T-helper 1 cell treated with Interleukin-12 subunit alpha and Interleukin-12 subunit beta and Interleukin-4 antibody, amounts not matched to agents 30 μg/mL and 1 μg/mL, for 36 hours (primary cell): Measurements from ENCODE around the gene CPOX.
A peak's percentile ranks its signal among the peaks of the same experiment; 100 is the strongest.
"Not testable (repeated sequence)": the region's sequence is repeated elsewhere in the genome, so short reads cannot be mapped to it uniquely, and the experiment has no call there.

Experiments
- H3K27ac Mint-ChIP-seq: one replicate; pipeline ENCODE4 v1.8.0; 2021; ENCODE audit warnings: mild to moderate bottlenecking, mixed read lengths
- H3K27me3 Mint-ChIP-seq: one replicate; pipeline ENCODE4 v1.8.0; 2021; ENCODE audit warnings: low read depth, mixed read lengths
- H3K36me3 Mint-ChIP-seq: one replicate; pipeline ENCODE4 v1.8.0; 2021; ENCODE audit warnings: low read depth, mixed read lengths
- H3K4me1 Mint-ChIP-seq: one replicate; pipeline ENCODE4 v1.8.0; 2021; ENCODE audit warnings: low read depth, mixed read lengths
- H3K4me3 Mint-ChIP-seq: one replicate; pipeline ENCODE4 v1.8.0; 2021; ENCODE audit warnings: mild to moderate bottlenecking, moderate library complexity, mixed read lengths
- H3K9me3 Mint-ChIP-seq: one replicate; pipeline ENCODE4 v1.8.0; 2021; ENCODE audit warnings: mixed read lengths

CPOX gene

DNA sequence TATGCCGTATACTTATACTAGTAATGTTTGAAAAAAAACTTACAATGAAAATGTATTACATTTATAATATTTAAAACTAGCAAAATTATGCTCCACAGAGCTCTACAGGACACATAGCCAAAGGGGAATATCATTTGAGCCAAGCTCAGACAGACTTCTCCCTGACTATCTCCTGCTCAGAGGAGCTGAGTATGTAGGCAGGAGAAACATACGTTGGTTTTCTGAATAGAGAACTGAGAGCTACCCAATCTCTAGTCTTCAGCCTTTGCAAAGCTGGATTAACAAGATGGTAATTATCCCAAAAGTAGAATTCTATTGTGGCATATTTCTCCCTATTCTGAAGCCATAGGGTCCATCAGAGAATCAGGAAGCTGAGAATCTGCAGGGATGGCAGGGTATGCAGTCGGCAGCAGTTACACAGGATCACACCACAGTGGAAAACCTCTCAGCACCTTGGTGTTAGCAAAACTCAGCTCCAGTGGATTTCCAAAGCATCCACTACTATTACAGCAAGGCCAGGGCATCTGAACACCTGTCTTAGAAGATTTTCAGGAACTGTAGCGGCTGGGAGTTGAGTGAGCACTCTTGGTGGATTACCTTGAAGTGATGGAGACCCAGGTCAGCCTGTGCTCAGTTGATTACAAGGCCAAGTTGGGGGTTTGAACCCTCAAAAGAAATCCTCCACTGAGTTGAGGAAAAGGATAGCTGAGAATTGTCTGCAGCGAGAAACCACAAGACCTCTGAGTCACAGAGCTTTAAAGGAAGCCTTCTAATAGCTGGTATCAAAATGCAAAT is 31.5 kb downstream of the CPOX start:
- Mint-ChIP-seq H3K27ac (peak overlapping the region; percentile 85), H3K4me1 (peaks cover 71% of the 10 kb centered on the region), H3K4me3 (peak overlapping the region; percentile 14)

DNA sequence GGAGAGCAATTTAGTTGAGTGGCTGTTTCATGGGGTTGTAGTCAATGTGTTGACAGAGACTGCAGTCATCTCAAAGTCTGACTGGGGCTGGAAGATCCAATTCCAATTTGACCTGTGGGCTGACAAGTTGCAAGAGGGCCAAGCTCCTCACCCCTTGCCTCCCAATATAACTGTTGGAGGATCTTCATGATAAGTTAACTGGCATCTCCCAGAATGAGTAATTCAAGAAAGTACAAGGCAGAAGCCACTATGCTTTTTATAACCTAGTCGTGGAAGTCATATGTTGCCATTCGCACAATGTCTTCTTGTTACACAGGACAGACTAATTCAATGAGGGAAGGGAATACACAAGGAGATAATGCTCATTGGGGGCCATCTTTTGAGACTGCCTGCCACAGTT is 32.5 kb downstream of the CPOX start:
- Mint-ChIP-seq H3K4me1 (peaks cover 73% of the 10 kb centered on the region), H3K27me3 (no peaks in the 10 kb centered on the region), H3K27ac (peak overlapping the region; percentile 47)

More for the DNA sequence above, 31.5 kb downstream of the CPOX start:
- Mint-ChIP-seq H3K27me3 (no peaks in the 10 kb centered on the region), H3K9me3 (no peaks in the 10 kb centered on the region), H3K36me3 (peaks cover 24% of the 10 kb centered on the region)

GRCh38 chr3:98559769-98560168 is 33.6 kb downstream of the CPOX start:
- Mint-ChIP-seq H3K36me3 (peaks cover 26% of the 10 kb centered on the region), H3K4me1 (peaks cover 69% of the 10 kb centered on the region)
- not testable (repeated sequence) for H3K4me3 Mint-ChIP-seq, H3K27me3 Mint-ChIP-seq, H3K27ac Mint-ChIP-seq, H3K9me3 Mint-ChIP-seq

More for the DNA sequence above, 32.5 kb downstream of the CPOX start:
- Mint-ChIP-seq H3K36me3 (peaks cover 22% of the 10 kb centered on the region), H3K9me3 (no peaks in the 10 kb centered on the region), H3K4me3 (peak overlapping the region; percentile 14)

- peaks cover 67% of the 10 kb centered on the region for H3K4me1 Mint-ChIP-seq
- H3K27me3 Mint-ChIP-seq, result no peaks in the 10 kb centered on the region
- H3K27ac Mint-ChIP-seq, result peak overlapping the region; percentile 98
- peaks cover 30% of the 10 kb centered on the region for H3K36me3 Mint-ChIP-seq
- H3K9me3 Mint-ChIP-seq, result no peaks in the 10 kb centered on the region
- H3K4me3 Mint-ChIP-seq, result peak overlapping the region; percentile 76
These were observed 35.1 kb downstream of the CPOX start for GRCh38 chr3:98558100-98558827.

GRCh38 chr3:98557324-98558010 is 35.9 kb downstream of the CPOX start:
- Mint-ChIP-seq H3K9me3 (no peaks in the 10 kb centered on the region), H3K27me3 (no peaks in the 10 kb centered on the region), H3K4me3 (peak overlapping the region; percentile 83), H3K27ac (peak overlapping the region; percentile 98), H3K4me1 (peaks cover 69% of the 10 kb centered on the region), H3K36me3 (peaks cover 31% of the 10 kb centered on the region)

DNA sequence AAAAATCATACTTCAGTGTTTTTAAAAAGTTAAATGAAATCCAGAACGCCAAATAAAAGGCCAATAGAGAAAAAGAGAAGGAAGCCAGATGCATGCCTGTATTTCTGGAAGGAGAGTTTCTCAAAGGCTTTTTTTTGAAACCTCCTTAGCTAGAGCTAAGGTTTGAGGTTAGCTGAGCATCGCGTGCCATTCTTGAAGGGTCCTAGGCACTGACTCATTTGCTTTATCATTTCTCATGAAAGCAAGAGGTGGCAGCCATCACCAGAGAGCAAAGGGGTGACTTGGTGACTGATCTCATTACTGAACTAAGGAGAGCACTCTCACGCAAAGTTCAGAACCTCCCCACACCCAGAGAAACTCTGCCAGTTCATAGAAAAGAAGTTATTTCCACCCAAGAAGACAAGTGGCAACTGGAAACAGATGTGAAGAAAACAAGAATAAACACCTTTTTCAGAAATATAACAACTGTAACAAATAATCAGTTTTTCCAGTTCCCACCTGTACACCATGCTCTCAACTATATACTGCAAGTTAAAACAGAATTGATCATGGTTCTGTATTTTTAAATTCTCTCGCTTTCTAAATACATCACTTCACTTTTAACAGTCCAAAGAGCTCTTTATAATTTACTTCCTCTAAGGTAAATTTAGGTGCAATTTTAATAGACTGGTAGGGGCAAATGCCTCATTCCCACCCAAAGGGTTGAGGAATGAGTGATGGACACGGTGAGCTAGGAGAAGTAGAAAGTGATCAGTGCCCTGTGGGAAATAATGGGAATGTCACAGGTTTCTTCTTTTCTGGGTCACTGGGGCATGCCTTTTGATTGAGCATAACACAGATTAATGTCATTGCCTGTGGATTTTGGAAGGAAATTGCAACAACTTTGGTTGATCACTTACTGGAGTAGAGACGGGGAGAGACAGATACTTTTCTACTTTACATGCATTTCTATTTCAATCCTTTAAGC is 37.0 kb downstream of the CPOX start:
- no peaks in the 10 kb centered on the region for H3K27me3 Mint-ChIP-seq
- peak overlapping the region; percentile 83 for H3K4me3 Mint-ChIP-seq
- H3K9me3 Mint-ChIP-seq, result no peaks in the 10 kb centered on the region
- peaks cover 74% of the 10 kb centered on the region for H3K4me1 Mint-ChIP-seq
- peaks cover 37% of the 10 kb centered on the region for H3K36me3 Mint-ChIP-seq
- peak overlapping the region; percentile 98 for H3K27ac Mint-ChIP-seq

DNA sequence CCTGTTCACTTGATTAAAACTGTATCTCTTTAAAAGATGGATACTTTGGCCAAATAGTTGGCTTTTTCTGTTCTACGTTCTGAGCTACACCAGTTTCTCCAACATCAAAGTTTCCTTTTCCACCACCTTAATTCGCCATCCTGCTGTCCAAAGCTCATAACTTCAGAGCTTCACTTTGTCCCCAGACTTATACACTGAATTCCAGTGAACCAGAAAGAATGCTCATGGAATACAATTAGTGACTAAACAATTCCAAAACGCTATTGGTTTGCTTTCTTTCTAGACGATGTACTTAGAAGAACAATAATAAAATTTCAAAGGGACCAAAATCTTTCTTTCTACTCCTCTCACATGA is 38.4 kb downstream of the CPOX start:
- Mint-ChIP-seq H3K27me3 (no peaks in the 10 kb centered on the region), H3K36me3 (peaks cover 40% of the 10 kb centered on the region), H3K27ac (peak overlapping the region; percentile 98), H3K9me3 (peaks cover 6% of the 10 kb centered on the region), H3K4me3 (peak overlapping the region; percentile 83), H3K4me1 (peaks cover 77% of the 10 kb centered on the region)

- H3K4me3 Mint-ChIP-seq, result peak overlapping the region; percentile 83
These were observed 38.8 kb downstream of the CPOX start for GRCh38 chr3:98554580-98554979.

GRCh38 chr3:98553753-98554152 is 39.7 kb downstream of the CPOX start:
- Mint-ChIP-seq H3K4me3 (peak overlapping the region; percentile 82), H3K27ac (peak overlapping the region; percentile 98), H3K4me1 (peaks cover 78% of the 10 kb centered on the region), H3K36me3 (peaks cover 36% of the 10 kb centered on the region), H3K27me3 (no peaks in the 10 kb centered on the region), H3K9me3 (peaks cover 6% of the 10 kb centered on the region)

More at GRCh38 chr3:98554580-98554979, 38.8 kb downstream of the CPOX start:
- Mint-ChIP-seq H3K4me1 (peaks cover 81% of the 10 kb centered on the region), H3K27ac (peak overlapping the region; percentile 98), H3K27me3 (no peaks in the 10 kb centered on the region), H3K36me3 (peaks cover 41% of the 10 kb centered on the region), H3K9me3 (peaks cover 6% of the 10 kb centered on the region)

DNA sequence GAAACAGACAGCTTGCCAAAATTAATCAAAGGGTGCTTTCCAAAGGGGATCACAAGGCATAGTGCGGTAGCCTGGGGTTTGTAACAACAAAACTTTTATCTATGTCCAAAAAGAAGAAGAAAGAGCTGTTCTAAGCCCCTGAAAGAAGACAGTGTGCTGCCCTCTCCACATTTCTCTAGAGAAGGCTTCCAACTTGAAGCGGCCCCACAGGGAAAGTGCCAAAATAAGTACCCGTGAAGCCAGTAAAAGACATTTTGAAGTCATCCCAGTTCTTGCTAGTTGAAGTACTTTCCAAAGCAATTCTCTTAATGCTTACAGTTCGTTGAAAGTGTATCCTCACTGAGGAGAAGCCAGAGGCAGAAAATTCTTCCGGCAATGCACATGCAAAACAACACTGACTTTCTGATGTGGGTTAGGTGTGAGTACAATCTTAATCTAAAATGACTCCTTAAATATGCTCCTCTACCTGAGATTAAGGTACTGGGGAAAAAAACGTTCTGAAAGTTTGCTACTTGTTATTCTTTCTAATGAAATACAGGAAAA is 40.3 kb downstream of the CPOX start:
- Mint-ChIP-seq H3K4me3 (peak overlapping the region; percentile 82), H3K9me3 (peaks cover 6% of the 10 kb centered on the region), H3K27me3 (no peaks in the 10 kb centered on the region), H3K36me3 (peaks cover 36% of the 10 kb centered on the region), H3K4me1 (peaks cover 78% of the 10 kb centered on the region), H3K27ac (peak overlapping the region; percentile 98)

DNA sequence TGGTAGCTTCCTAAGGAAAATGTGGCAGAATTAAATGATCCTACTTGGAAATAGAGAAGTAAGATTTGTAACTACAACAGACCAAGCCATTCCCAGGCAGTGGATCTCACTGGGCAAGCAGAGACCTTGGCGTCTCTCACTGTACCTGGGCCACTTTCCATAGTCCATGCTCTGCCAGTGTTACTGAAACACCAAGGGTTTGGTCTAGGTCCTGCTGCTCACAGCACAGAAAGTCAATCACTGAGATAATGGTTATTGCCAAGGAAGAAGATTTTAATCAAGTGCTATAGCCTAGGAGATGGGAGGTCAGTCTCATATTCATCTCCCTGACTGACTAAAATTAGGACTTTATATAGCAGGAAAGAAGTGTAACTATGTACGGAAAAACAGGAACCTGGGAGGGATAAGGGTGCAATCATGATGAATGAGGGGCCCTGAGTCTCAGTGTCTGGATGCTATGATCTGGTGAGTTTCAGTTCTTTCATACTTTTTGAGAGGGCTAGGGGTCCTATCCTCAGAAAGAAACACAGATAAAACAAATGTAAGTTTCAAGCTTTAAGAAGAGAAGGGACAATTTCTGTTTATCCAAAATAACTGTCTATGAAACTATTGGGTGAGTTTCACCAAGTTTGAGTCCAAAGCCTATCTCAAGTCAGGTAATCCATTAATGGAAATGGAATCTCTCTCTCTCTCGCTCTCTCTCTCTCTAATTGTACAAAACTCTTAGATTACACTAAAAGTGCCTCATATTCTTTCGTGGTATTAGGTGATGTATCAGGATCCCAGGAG is 41.0 kb downstream of the CPOX start:
- peaks cover 6% of the 10 kb centered on the region for H3K9me3 Mint-ChIP-seq
- H3K4me3 Mint-ChIP-seq, result peak overlapping the region; percentile 82
- peak overlapping the region; percentile 98 for H3K27ac Mint-ChIP-seq
- peaks cover 37% of the 10 kb centered on the region for H3K36me3 Mint-ChIP-seq
- no peaks in the 10 kb centered on the region for H3K27me3 Mint-ChIP-seq
- peaks cover 75% of the 10 kb centered on the region for H3K4me1 Mint-ChIP-seq

- peak overlapping the region; percentile 82 for H3K4me3 Mint-ChIP-seq
- H3K27ac Mint-ChIP-seq, result peak overlapping the region; percentile 98
- peaks cover 6% of the 10 kb centered on the region for H3K9me3 Mint-ChIP-seq
- H3K27me3 Mint-ChIP-seq, result no peaks in the 10 kb centered on the region
- H3K4me1 Mint-ChIP-seq, result peaks cover 72% of the 10 kb centered on the region
- peaks cover 37% of the 10 kb centered on the region for H3K36me3 Mint-ChIP-seq
These were observed 41.7 kb downstream of the CPOX start for GRCh38 chr3:98551754-98552153.

GRCh38 chr3:98551236-98551635 is 42.2 kb downstream of the CPOX start:
- no peaks in the 10 kb centered on the region for H3K27me3 Mint-ChIP-seq
- H3K4me1 Mint-ChIP-seq, result peaks cover 70% of the 10 kb centered on the region
- H3K9me3 Mint-ChIP-seq, result peaks cover 6% of the 10 kb centered on the region
- peak overlapping the region; percentile 50 for H3K27ac Mint-ChIP-seq
- peak overlapping the region; percentile 20 for H3K4me3 Mint-ChIP-seq
- peaks cover 37% of the 10 kb centered on the region for H3K36me3 Mint-ChIP-seq
